LNCAP (cell line): ENCODE results near the gene PDE4D.

Experiments
- TF ChIP-seq, protein P1 (sequence below): fragments of 450-650 bp; IDR thresholded peaks from 2 replicates; pipeline ENCODE4 v1.5.1; 2017; ENCODE audit warnings: mild to moderate bottlenecking

Gene PDE4D

DNA sequence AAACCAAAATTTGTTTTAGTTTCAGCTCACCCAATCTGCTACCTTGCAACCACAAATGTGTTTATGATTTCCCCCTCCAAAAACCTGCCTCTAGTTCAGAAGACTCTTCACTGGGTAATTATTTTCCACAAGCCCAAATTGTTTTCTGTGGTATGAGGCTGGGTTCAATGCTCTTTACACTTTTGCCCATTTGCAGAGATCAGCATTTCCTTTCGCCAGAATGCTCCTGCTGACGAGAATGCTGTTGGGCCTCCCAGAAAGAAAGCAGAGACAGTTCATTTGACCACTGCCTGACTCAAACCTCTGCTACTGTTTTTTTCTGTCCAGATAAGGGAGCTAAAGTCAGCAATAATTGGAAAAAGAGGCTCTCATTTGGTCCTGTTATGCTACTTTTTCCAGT is 427.3 kb downstream of the PDE4D start:
- TF ChIP-seq, protein P1, sequence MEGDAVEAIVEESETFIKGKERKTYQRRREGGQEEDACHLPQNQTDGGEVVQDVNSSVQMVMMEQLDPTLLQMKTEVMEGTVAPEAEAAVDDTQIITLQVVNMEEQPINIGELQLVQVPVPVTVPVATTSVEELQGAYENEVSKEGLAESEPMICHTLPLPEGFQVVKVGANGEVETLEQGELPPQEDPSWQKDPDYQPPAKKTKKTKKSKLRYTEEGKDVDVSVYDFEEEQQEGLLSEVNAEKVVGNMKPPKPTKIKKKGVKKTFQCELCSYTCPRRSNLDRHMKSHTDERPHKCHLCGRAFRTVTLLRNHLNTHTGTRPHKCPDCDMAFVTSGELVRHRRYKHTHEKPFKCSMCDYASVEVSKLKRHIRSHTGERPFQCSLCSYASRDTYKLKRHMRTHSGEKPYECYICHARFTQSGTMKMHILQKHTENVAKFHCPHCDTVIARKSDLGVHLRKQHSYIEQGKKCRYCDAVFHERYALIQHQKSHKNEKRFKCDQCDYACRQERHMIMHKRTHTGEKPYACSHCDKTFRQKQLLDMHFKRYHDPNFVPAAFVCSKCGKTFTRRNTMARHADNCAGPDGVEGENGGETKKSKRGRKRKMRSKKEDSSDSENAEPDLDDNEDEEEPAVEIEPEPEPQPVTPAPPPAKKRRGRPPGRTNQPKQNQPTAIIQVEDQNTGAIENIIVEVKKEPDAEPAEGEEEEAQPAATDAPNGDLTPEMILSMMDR: no peak

DNA sequence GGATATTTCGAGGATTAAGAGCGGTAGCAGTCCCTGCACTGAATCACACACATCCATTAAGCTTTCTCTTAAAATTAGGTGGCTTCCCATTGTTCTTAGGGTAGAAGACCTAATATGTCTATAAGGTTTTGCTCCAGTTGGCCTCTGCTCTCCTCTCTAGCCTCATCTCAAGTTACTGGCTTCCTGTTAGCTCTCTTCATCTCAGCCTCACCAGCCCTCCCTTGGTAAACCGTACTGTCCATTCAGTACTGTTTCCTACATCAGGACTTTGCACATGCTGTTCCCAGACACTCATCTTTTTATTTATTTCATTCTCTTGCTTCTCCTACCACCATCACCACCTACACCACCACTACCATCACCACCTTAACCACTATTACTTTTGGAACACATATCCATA is 428.6 kb downstream of the PDE4D start:
- TF ChIP-seq, protein P1: no peak

DNA sequence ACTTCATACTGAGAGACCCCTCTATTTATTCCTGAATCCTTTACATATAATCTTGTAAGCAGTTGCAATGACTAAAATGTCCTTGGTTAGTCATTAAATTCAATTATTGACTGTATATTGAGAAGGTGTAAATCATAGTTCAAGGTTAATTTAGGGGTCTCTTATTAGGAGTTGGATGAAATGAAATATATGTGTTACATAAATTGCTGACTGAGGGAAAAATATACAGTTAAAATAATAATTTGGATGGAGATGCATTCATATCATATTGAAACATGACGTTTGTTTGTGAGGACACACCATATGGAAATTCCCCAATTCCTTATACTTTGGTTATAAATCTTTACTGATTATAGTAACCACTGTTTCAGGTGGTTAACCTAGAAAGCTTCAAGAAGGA is 430.6 kb downstream of the PDE4D start:
- TF ChIP-seq, protein P1: no peak

DNA sequence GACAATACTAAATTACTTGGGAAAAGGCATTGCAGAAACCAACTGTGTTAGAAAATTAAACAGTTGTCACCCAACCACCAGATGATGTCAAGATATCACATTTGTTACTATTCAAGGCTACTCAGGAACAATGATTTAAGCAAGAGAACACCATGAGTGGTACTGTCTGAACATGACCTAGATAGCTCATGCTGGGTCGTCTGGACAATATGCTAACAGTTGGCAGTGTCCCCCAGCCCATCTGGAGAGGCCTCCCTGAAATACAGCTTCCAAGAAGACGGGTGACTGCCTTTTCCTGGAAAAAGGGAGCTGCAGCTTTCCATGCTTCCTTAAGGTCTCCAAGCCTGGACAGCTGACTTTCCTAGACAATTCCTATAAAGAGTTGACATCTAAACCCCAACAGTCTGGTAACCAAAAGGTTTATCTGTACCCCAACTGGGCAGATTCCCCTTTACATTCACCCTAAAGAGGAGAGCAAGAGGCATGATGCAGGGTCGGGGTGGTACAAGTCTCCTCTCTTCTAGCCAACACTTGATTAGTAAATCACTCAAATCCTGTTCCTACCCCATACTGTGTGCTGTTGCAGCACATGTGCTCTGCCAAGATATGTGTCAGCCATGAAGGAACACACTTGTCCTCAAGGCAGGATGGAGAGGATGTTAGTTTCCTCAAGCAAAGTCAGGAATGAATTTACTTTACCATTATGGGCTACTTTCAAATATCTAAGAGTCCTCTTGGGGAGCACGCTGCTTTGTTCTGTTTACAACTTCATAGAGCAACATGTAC is 433.0 kb downstream of the PDE4D start:
- TF ChIP-seq, protein P1: no peak

DNA sequence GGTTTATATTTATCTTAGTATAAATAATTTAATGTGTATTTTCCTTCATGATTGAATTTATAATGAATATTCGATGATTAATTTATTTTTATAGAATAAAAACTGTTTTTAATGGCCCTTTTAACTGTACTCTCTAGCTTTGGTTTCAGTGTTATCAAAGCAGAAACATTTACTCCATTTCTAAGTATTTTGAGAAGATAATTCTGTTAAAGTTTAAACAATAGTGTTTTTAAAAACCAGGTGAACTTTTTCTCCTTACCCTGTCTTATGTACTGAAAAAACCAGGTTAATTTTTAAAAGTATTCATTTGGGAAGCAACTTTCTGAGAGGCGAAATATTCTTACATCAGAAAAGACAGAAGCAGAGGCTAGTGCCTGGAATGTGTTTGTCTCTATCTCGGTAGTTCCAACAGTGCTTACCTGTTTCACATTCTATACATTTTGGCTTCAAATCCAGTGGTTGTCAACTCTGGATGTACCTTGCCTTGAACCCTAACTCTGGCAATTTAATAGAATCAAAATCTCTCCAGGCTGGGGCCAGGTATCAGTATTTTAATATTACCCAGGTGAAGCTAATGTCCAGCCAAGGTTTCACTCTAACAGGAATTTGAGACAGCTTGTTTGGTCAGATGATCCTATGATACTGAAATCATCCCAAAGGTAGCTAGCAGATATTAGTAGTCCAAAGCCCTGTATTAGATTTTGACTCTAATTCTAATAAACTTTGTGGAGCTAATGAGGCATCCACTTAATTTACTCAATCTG is 434.4 kb downstream of the PDE4D start:
- TF ChIP-seq, protein P1: no peak

DNA sequence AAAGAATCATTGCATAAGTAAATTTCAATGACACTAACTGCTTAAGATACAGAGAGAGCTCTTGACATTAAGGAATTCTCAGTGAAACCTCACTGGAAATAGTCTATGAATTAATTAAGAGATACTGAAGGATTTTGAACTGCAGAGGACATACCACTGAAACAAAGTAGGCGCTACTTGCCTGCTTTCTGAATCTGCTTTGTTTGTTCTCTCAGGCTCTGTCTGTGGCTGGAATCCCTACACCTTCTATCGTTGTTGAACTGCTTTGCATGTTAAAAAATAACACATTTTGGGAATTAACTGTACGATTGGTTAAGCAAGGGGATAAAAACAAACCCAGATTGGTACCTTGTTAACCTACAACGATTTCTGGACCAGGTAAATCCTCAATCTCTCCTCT is 435.2 kb downstream of the PDE4D start:
- TF ChIP-seq, protein P1: no peak

DNA sequence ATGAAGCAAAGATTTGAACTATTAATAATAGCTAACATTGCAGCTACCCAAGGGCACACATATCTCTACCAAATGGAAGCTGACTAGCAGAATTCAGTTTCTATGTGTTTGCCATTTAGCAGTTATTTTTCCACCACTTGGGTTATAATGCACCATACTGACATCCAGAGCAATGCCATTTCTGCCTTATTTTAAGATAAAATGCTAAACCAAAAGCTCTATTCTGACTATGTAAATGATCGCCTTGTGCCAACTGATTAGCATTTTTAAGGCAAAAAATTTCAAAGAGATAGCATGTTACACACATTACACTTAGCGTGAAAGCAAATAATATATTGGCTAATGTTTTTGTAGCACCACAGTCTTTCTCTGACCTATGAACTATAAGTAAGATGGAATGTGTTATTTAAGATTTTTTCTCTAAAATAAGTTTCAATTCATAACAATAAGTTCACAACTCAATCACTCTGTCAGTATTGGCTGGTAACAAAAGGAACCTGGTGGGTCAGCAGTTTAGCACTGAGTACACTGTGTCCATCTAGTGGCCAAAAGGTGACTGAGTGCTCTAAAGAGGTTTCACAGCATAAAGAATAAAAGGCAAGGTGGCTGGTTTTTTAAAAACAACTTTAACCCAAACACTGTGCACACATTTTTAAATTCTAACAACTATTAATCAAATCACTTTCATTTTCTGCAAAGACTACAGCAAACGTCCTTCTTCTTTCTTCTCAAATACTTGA is 443.5 kb downstream of the PDE4D start:
- TF ChIP-seq, protein P1: peak; percentile 32; the same call in 1 of the 2 replicates
